Right kidney (tissue), 9 donors: ENCODE measurements around the gene PCDHGA2.
A peak's percentile ranks its signal among the peaks of the same experiment; 100 is the strongest.
"Not testable (repeated sequence)": the region's sequence is repeated elsewhere in the genome, so short reads cannot be mapped to it uniquely, and the experiment has no call there.

Experiments
- DNase-seq: peaks from one replicate; pipeline ENCODE4 v3.0.0-alpha.2; 2016
- long read RNA-seq, 8 donors: transcript quantifications; one replicate each; lab custom pipeline, GENCODE V29; 2026

The PCDHGA2 gene
- long read RNA-seq, donor 1, full-length matches to known transcripts = 1 of 1 reads
- long read RNA-seq, donor 1, partial matches to known transcripts = 0 of 1 reads
- long read RNA-seq, donor 1, other reads (novel, unspliced or antisense) = 0 of 1 reads
- long read RNA-seq, donor 2, full-length matches to known transcripts = 4 of 4 reads
- long read RNA-seq, donor 2, partial matches to known transcripts = 0 of 4 reads
- long read RNA-seq, donor 2, other reads (novel, unspliced or antisense) = 0 of 4 reads
- long read RNA-seq, donor 3, full-length matches to known transcripts = 2 of 2 reads
- long read RNA-seq, donor 3, partial matches to known transcripts = 0 of 2 reads
- long read RNA-seq, donor 3, other reads (novel, unspliced or antisense) = 0 of 2 reads
- long read RNA-seq, donor 4, full-length matches to known transcripts = 8 of 8 reads
- long read RNA-seq, donor 4, partial matches to known transcripts = 0 of 8 reads
- long read RNA-seq, donor 4, other reads (novel, unspliced or antisense) = 0 of 8 reads
- long read RNA-seq, donor 5, full-length matches to known transcripts = 3 of 3 reads
- long read RNA-seq, donor 5, partial matches to known transcripts = 0 of 3 reads
- long read RNA-seq, donor 5, other reads (novel, unspliced or antisense) = 0 of 3 reads
- long read RNA-seq, donor 6, full-length matches to known transcripts = 6 of 6 reads
- long read RNA-seq, donor 6, partial matches to known transcripts = 0 of 6 reads
- long read RNA-seq, donor 6, other reads (novel, unspliced or antisense) = 0 of 6 reads
- long read RNA-seq, donor 7, full-length matches to known transcripts = 5 of 5 reads
- long read RNA-seq, donor 7, partial matches to known transcripts = 0 of 5 reads
- long read RNA-seq, donor 7, other reads (novel, unspliced or antisense) = 0 of 5 reads
- long read RNA-seq, donor 8, full-length matches to known transcripts = 2 of 2 reads
- long read RNA-seq, donor 8, partial matches to known transcripts = 0 of 2 reads
- long read RNA-seq, donor 8, other reads (novel, unspliced or antisense) = 0 of 2 reads

GRCh38 chr5:141338538-141339306 is at the start of gene PCDHGA2:
TSS of gene PCDHGA2 (plus strand) at chr5:141338760.
- DNase-seq = peak; percentile 47

- no peak for DNase-seq
Measured at GRCh38 chr5:141298376-141298775, 40.2 kb upstream of the PCDHGA2 start.

- no peak for DNase-seq
Measured at GRCh38 chr5:141303756-141304155, 34.8 kb upstream of the PCDHGA2 start, which contains the start of gene SLC25A2. TSS of gene SLC25A2 (minus strand) at chr5:141304049. CDS start at chr5:141303865, 184 bp downstream.

GRCh38 chr5:141306630-141307029 is 31.9 kb upstream of the PCDHGA2 start:
- no peak for DNase-seq

- DNase-seq = no peak
Measured at GRCh38 chr5:141313711-141314110, 24.8 kb upstream of the PCDHGA2 start.

GRCh38 chr5:141316963-141317362 is 21.6 kb upstream of the PCDHGA2 start:
- not testable (repeated sequence) for DNase-seq

GRCh38 chr5:141319202-141319601 is 19.4 kb upstream of the PCDHGA2 start:
- no peak for DNase-seq

- no peak for DNase-seq
Measured at GRCh38 chr5:141319699-141320098, 18.9 kb upstream of the PCDHGA2 start.

- peak; percentile 97 for DNase-seq
Measured at GRCh38 chr5:141320225-141321169, 18.1 kb upstream of the PCDHGA2 start, which contains the start of gene TAF7. TSS of gene TAF7 (minus strand) at chr5:141320784. CDS start at chr5:141320044, 740 bp downstream.

- DNase-seq = no peak
Measured at GRCh38 chr5:141322261-141322660, 16.3 kb upstream of the PCDHGA2 start.

- peak; percentile 50 for DNase-seq
Measured at GRCh38 chr5:141326088-141326854, 12.3 kb upstream of the PCDHGA2 start.

- no peak for DNase-seq
Measured at GRCh38 chr5:141328231-141328630, 10.3 kb upstream of the PCDHGA2 start.

- peak; percentile 4 for DNase-seq
Measured at GRCh38 chr5:141330299-141331080, 8.1 kb upstream of the PCDHGA2 start, which contains the start of gene PCDHGA1. TSS of gene PCDHGA1 (plus strand) at chr5:141330514.

GRCh38 chr5:141332571-141332970 is 6.0 kb upstream of the PCDHGA2 start:
- not testable (repeated sequence) for DNase-seq

- DNase-seq = not testable (repeated sequence)
Measured at GRCh38 chr5:141340781-141341354, 2.3 kb downstream of the PCDHGA2 start.

GRCh38 chr5:141342773-141343172 is 4.2 kb downstream of the PCDHGA2 start:
- no peak for DNase-seq

- DNase-seq = no peak
Measured at GRCh38 chr5:141343242-141343952, 4.8 kb downstream of the PCDHGA2 start, which contains the start of gene PCDHGA3. TSS of gene PCDHGA3 (plus strand) at chr5:141343829. CDS start at chr5:141344034, 205 bp downstream.
